ENCODE data around the gene USP36. TPM values are rescaled to one million over a fixed set of nuclear protein-coding genes. Genes with fewer than 3 reads are reported as not detected.
"Not testable (repeated sequence)": the region's sequence is repeated elsewhere in the genome, so short reads cannot be mapped to it uniquely, and the experiment has no call there.

USP36 gene
- total RNA-seq, 2 donors from 2014 or later: 57.1 to 62.5 TPM

- Mint-ChIP-seq H3K4me3 (no peak overlapping the region), H3K27me3 (ENCODE audit: insufficient read depth) (no peaks in the 10 kb centered on the region), H3K36me3 (ENCODE audit: low read depth) (peaks cover 5% of the 10 kb centered on the region), H3K9me3 (no peaks in the 10 kb centered on the region), H3K4me1 (peaks cover 11% of the 10 kb centered on the region), H3K27ac (no peak overlapping the region)
- Histone ChIP-seq H3K9ac (ENCODE audit: extremely low read depth, low read length, poor library complexity, severe bottlenecking) (no peak overlapping the region), H3K4me3 (ENCODE audit: low read length) (no peak overlapping the region), H3K9me3 (ENCODE audit: control insufficient read depth, low read length) (no peaks in the 10 kb centered on the region), H3K4me1 (ENCODE audit: control insufficient read depth, insufficient read depth, low read length) (peaks cover 6% of the 10 kb centered on the region), H3K36me3 (ENCODE audit: control insufficient read depth, insufficient read depth, low read length) (no peaks in the 10 kb centered on the region), H3K27me3 (ENCODE audit: control insufficient read depth, insufficient read depth, low read length, poor library complexity, severe bottlenecking) (no peaks in the 10 kb centered on the region), H3K27ac (ENCODE audit: low read depth, low read length) (peak overlapping the region; percentile 32)
- no peak for DNase-seq
- 93 to 95% methylated on average over 11 to 14 of the region's 14 CpGs for WGBS, 2 experiments (ENCODE audit: insufficient coverage in 1 of 2, insufficient read length in 1 of 2)
- TF ChIP-seq CTCF (conservative IDR thresholded peaks at IDR 0.05): no peak
These were observed 38.4 kb upstream of the USP36 start for GRCh38 chr17:78878871-78879527.

- H3K4me3 Mint-ChIP-seq: no peak overlapping the region
These were observed 37.6 kb upstream of the USP36 start for GRCh38 chr17:78878261-78878660.

GRCh38 chr17:78876954-78877517 lies 36.4 kb upstream of the USP36 start:
- H3K36me3 Mint-ChIP-seq (ENCODE audit: low read depth): peaks cover 16% of the 10 kb centered on the region
- H3K9ac ChIP-seq (ENCODE audit: extremely low read depth, low read length, poor library complexity, severe bottlenecking); H3K9me3 Mint-ChIP-seq; H3K4me1 Mint-ChIP-seq; DNase-seq; H3K4me3 Mint-ChIP-seq; H3K36me3 ChIP-seq (ENCODE audit: control insufficient read depth, insufficient read depth, low read length); H3K27me3 ChIP-seq (ENCODE audit: control insufficient read depth, insufficient read depth, low read length, poor library complexity, severe bottlenecking); H3K4me1 ChIP-seq (ENCODE audit: control insufficient read depth, insufficient read depth, low read length); H3K4me3 ChIP-seq (ENCODE audit: low read length); H3K27ac ChIP-seq (ENCODE audit: low read depth, low read length); H3K9me3 ChIP-seq (ENCODE audit: control insufficient read depth, low read length); H3K27ac Mint-ChIP-seq; H3K27me3 Mint-ChIP-seq (ENCODE audit: insufficient read depth): not testable (repeated sequence)
- WGBS, 2 experiments (ENCODE audit: insufficient coverage in 1 of 2, insufficient read length in 1 of 2): 81 to 97% methylated on average over 2 to 8 of the region's 8 CpGs

More at GRCh38 chr17:78878261-78878660, 37.6 kb upstream of the USP36 start:
- WGBS, 2 experiments (ENCODE audit: insufficient coverage in 1 of 2, insufficient read length in 1 of 2): 95 to 97% methylated on average over 8 to 15 of the region's 15 CpGs
- H3K27ac Mint-ChIP-seq: no peak overlapping the region
- no peak for TF ChIP-seq CTCF (conservative IDR thresholded peaks at IDR 0.05)
- H3K4me1 ChIP-seq (ENCODE audit: control insufficient read depth, insufficient read depth, low read length): peaks cover 3% of the 10 kb centered on the region
- no peaks in the 10 kb centered on the region for H3K36me3 ChIP-seq (ENCODE audit: control insufficient read depth, insufficient read depth, low read length)
- no peak overlapping the region for H3K4me3 ChIP-seq (ENCODE audit: low read length)
- H3K9me3 Mint-ChIP-seq: no peaks in the 10 kb centered on the region
- H3K27me3 Mint-ChIP-seq (ENCODE audit: insufficient read depth): no peaks in the 10 kb centered on the region
- no peaks in the 10 kb centered on the region for H3K27me3 ChIP-seq (ENCODE audit: control insufficient read depth, insufficient read depth, low read length, poor library complexity, severe bottlenecking)
- no peak for DNase-seq
- H3K9me3 ChIP-seq (ENCODE audit: control insufficient read depth, low read length): no peaks in the 10 kb centered on the region
- H3K4me1 Mint-ChIP-seq: peaks cover 10% of the 10 kb centered on the region
- H3K36me3 Mint-ChIP-seq (ENCODE audit: low read depth): peaks cover 10% of the 10 kb centered on the region
- H3K27ac ChIP-seq (ENCODE audit: low read depth, low read length): no peak overlapping the region
- no peak overlapping the region for H3K9ac ChIP-seq (ENCODE audit: extremely low read depth, low read length, poor library complexity, severe bottlenecking)
